Measurements from ENCODE around the gene UBAC1.

- TF ChIP-seq POLR2AphosphoS5 (IDR thresholded peaks at IDR 0.05; ENCODE audit: low read depth, low read length) (no peak), REST (IDR thresholded peaks at IDR 0.05; ENCODE audit: insufficient read depth in 1 of 2, low read depth in 2 of 2, low read length in 2 of 2) (no peak), SIN3A (IDR thresholded peaks at IDR 0.05; ENCODE audit: borderline replicate concordance, insufficient read depth, low read length) (no peak)
Measured at GRCh38 chr9:135979547-135980166, 18.5 kb upstream of the UBAC1 start.

Measured in PFSK-1 (cell line).